Upper lobe of left lung (tissue), 4 donors: Measurements from ENCODE around the gene HIVEP2.

Experiments
- POLR2A ChIP-seq, 4 donors: fragments of 450-650 bp; IDR thresholded peaks; one replicate each; pipeline ENCODE4 v1.5.1; 2016 to 2017; ENCODE audit warnings: antibody characterized with exemption in 4 of 4, mild to moderate bottlenecking in 2 of 4
- POLR2AphosphoS5 ChIP-seq, 2 donors: sonication (generic); formaldehyde crosslinking; IDR thresholded peaks; one replicate each; pipeline ENCODE4 v1.5.1; 2017; ENCODE audit warnings: antibody characterized with exemption in 2 of 2
- TF ChIP-seq, protein P1 (sequence below), 6 experiments: fragments of 450-650 bp in 4 of 6; fragments of 200-600 bp in 2 of 6; sonication (generic) in 2 of 6; IDR thresholded peaks; one replicate each; pipeline ENCODE4 v1.5.1; 2016 to 2019; ENCODE audit warnings: antibody characterized with exemption in 6 of 6

DNA sequence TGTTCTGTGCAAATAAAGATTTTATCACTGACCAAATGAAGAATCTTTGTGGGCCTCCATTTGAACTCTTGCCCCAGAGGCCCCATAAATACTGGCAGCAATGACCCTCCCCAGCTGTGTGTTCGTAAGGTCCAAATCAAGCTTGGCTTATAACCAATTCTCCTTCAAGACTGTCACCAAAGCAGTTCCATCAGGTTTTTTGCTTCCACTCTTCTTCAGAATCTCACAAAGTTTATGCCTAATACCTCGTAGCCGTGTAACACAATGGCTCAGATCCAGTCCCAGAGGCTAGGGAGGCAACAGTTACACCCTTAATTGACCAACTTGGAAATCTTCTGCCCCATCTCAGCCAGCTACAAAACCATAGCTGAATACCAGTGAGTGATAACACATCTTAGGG is 120.5 kb downstream of the HIVEP2 start:
- TF ChIP-seq POLR2AphosphoS5 (IDR thresholded peaks at IDR 0.05) (no peak), POLR2A (IDR thresholded peaks at IDR 0.05) (no peak)
- TF ChIP-seq, protein P1, sequence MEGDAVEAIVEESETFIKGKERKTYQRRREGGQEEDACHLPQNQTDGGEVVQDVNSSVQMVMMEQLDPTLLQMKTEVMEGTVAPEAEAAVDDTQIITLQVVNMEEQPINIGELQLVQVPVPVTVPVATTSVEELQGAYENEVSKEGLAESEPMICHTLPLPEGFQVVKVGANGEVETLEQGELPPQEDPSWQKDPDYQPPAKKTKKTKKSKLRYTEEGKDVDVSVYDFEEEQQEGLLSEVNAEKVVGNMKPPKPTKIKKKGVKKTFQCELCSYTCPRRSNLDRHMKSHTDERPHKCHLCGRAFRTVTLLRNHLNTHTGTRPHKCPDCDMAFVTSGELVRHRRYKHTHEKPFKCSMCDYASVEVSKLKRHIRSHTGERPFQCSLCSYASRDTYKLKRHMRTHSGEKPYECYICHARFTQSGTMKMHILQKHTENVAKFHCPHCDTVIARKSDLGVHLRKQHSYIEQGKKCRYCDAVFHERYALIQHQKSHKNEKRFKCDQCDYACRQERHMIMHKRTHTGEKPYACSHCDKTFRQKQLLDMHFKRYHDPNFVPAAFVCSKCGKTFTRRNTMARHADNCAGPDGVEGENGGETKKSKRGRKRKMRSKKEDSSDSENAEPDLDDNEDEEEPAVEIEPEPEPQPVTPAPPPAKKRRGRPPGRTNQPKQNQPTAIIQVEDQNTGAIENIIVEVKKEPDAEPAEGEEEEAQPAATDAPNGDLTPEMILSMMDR (IDR thresholded peaks at IDR 0.05): no peak
